HepG2 (cell line): ENCODE measurements around the gene ANKRD39. TPM values are rescaled to one million over a fixed set of nuclear protein-coding genes. Genes with fewer than 3 reads are reported as not detected.

Experiments
- ATAC-seq: fragments of 200-7000 bp; cut with Tn5 transposase; 3 replicates; pipeline ENCODE4 v1.9.1; 2020; ENCODE audit warnings: mild to moderate bottlenecking, moderate library complexity
- BruUV-seq: library from RNA; stranded (reverse); fragments of 400-500 nt; replicated peaks from 2 replicates; lab custom pipeline; 2021; lab: Mats Ljungman, UMichigan
- CTCF ChIA-PET: fragments of 300-600 bp; formaldehyde crosslinking; extraction: SDS; loops from one replicate; lab custom pipeline; 2021; ENCODE audit warnings: low total read pairs, inconsistent platforms, low intra/inter-chr PET ratio; lab: Yijun Ruan, JAX
- POLR2A ChIA-PET: fragments of 350-600 bp; sonication (Branson Sonifier 250); formaldehyde crosslinking; loops from one replicate; lab custom pipeline; 2020; ENCODE audit warnings: antibody characterized with exemption, inconsistent platforms; lab: Yijun Ruan, JAX
- DNase-seq: peaks from one replicate; pipeline ENCODE4 v3.0.0-alpha.2; 2015; ENCODE audit warnings: low spot score
- FAIRE-seq: peaks from 3 replicates; lab custom pipeline; 2011; peaks lifted over from hg19 to GRCh38; lab: Jason Lieb, UNC
- H2AFZ ChIP-seq: one replicate; pipeline ENCODE4 v1.6.1; 2011; ENCODE audit warnings: low read length, inconsistent platforms
- H3K27ac ChIP-seq: fragments of 300-600 bp; 3 replicates; pipeline ENCODE4 v1.8.0; 2011; ENCODE audit warnings: mixed run types, mild to moderate bottlenecking, mixed read lengths, low read length, inconsistent platforms; ENCODE audit not compliant: insufficient read depth; ENCODE audit errors: extremely low read length
- H3K27me3 ChIP-seq, 2 experiments: fragments of 200-600 bp in 1 of 2; 2 replicates in 1 of 2; 3 replicates in 1 of 2; pipeline versions ENCODE4 v1.6.0 to v1.8.0; 2011; ENCODE audit warnings: low read length in 2 of 2, mild to moderate bottlenecking in 2 of 2, moderate library complexity in 2 of 2, inconsistent platforms in 1 of 2; ENCODE audit not compliant: insufficient read depth in 2 of 2, control insufficient read depth in 1 of 2
- H3K36me3 ChIP-seq, 2 experiments: fragments of 200-600 bp in 1 of 2; replicated peaks in 1 of 2; 2 replicates in 1 of 2; 3 replicates in 1 of 2; pipeline versions ENCODE4 v1.5.1 to v1.8.0; 2011; ENCODE audit warnings: low read length in 2 of 2, inconsistent platforms in 1 of 2; ENCODE audit not compliant: insufficient read depth in 2 of 2, control insufficient read depth in 1 of 2
- H3K4me1 ChIP-seq: 2 replicates; pipeline ENCODE4 v1.5.1; 2012; ENCODE audit warnings: low read length, inconsistent platforms; ENCODE audit not compliant: insufficient read depth
- H3K4me2 ChIP-seq: 2 replicates; pipeline ENCODE4 v1.6.0; 2011; ENCODE audit warnings: low read depth, low read length, inconsistent platforms
- H3K4me3 ChIP-seq, 3 experiments: fragments of 200-600 bp in 1 of 3; sonication (generic), shearing (Covaris generic) in 1 of 3; replicated peaks in 1 of 3; 2 replicates each; pipeline ENCODE4 v1.5.1; 2011 to 2016; ENCODE audit warnings: low read length in 3 of 3, inconsistent platforms in 2 of 3, low read depth in 2 of 3, mild to moderate bottlenecking in 2 of 3, control low read depth in 1 of 3, mixed read lengths in 1 of 3; ENCODE audit not compliant: insufficient read depth in 1 of 3
- H3K79me2 ChIP-seq: one replicate; pipeline ENCODE4 v1.6.1; 2011; ENCODE audit warnings: low read length, inconsistent platforms; ENCODE audit not compliant: insufficient read depth
- H3K9ac ChIP-seq: 2 replicates; pipeline ENCODE4 v1.6.0; 2011; ENCODE audit warnings: mild to moderate bottlenecking, low read depth, low read length, inconsistent platforms; ENCODE audit not compliant: insufficient read depth
- H3K9me3 ChIP-seq: 2 replicates; pipeline ENCODE4 v1.5.1; 2012; ENCODE audit warnings: mild to moderate bottlenecking, low read length
- H4K20me1 ChIP-seq: 2 replicates; pipeline ENCODE4 v1.6.0; 2011; ENCODE audit warnings: inconsistent platforms, mild to moderate bottlenecking, low read length, moderate library complexity; ENCODE audit not compliant: insufficient read depth
- ARHGAP35 ChIP-seq: sonication (generic); formaldehyde crosslinking; IDR thresholded peaks from 2 replicates; pipeline ENCODE4 v1.9.0; 2022; ENCODE audit warnings: mild to moderate bottlenecking, inconsistent platforms, moderate library complexity, missing genetic modification reagents, borderline replicate concordance
- IKZF1 ChIP-seq: fragments of 450-650 bp; IDR thresholded peaks from 2 replicates; pipeline ENCODE4 v1.7.1; 2016
- RNF219 ChIP-seq: sonication (generic); formaldehyde crosslinking; IDR thresholded peaks from 2 replicates; pipeline ENCODE4 v1.5.0; 2020; ENCODE audit warnings: mild to moderate bottlenecking, missing genetic modification reagents
- U2AF1 ChIP-seq: fragments of 200-400 bp; formaldehyde crosslinking; optimal IDR thresholded peaks from 2 replicates; pipeline ENCODE3; 2017; ENCODE audit warnings: mild to moderate bottlenecking, low read depth, low read length
- ZNF33B ChIP-seq: sonication (generic); formaldehyde crosslinking; IDR thresholded peaks from 2 replicates; pipeline ENCODE4 v1.5.1; 2020; ENCODE audit warnings: mild to moderate bottlenecking, missing genetic modification reagents
- ZNF629 ChIP-seq: sonication (generic); formaldehyde crosslinking; conservative IDR thresholded peaks from 2 replicates; pipeline ENCODE4 v1.5.0; 2020; ENCODE audit warnings: missing genetic modification reagents
- ZNF644 ChIP-seq: IDR thresholded peaks from 2 replicates; pipeline ENCODE4 v1.6.1; 2016; ENCODE audit warnings: low read depth
- ZNF646 ChIP-seq: sonication (generic); formaldehyde crosslinking; IDR thresholded peaks from 2 replicates; pipeline ENCODE4 v1.9.0; 2021; ENCODE audit warnings: mild to moderate bottlenecking, missing genetic modification reagents
- WGBS: methylation state at CpG from one replicate; pipeline ENCODE4 v1.1.6; 2017; ENCODE audit warnings: low lambda C conversion rate; 5-methylcytosine and 5-hydroxymethylcytosine counted together
- in situ Hi-C: cut with HindIII; loops from 2 replicates; pipeline ENCODE4 v1.10.0; 2017; ENCODE audit warnings: low pct_unique_long_range_greater_than_20kb; ENCODE audit not compliant: extremely low pct_ligation_motif_present
- intact Hi-C: fragments of 100-400 bp; cut with micrococcal nuclease; formaldehyde crosslinking; loops from one replicate; pipeline ENCODE4 v1.10.0; 2022; ENCODE audit not compliant: unreplicated experiment
- polyA plus RNA-seq, 8 experiments: library from polyadenylated mRNA; depleted of rRNA in 3 of 8; stranded (reverse) in 7 of 8; unstranded in 1 of 8; fragments of >200 nt; fragmentation: Illumina TruSeq in 4 of 8; extraction: Trizol in 4 of 8; gene quantifications; 2 replicates each; pipeline versions ENCODE4 v1.2.1 to v1.2.3, GENCODE V29; 2011 to 2016; ENCODE audit warnings: low read depth in 4 of 8, missing spikeins in 1 of 8, mixed read lengths in 1 of 8; ENCODE audit not compliant: insufficient read depth in 1 of 8
- total RNA-seq, 5 experiments: library from RNA; depleted of rRNA; stranded (reverse); fragments of >200 nt; fragmentation: Illumina TruSeq; extraction: Trizol; gene quantifications; 2 replicates each; pipeline ENCODE4 v1.2.3, GENCODE V29; 2016; ENCODE audit warnings: low read depth in 1 of 5

Gene ANKRD39
- total and polyA plus RNA-seq, 2 of the 13 experiments (the other 11 are each of a cell fraction or from before 2014, with no cell fraction given): 23.2 to 24.8 TPM

GRCh38 chr2:96802721-96803120 lies 55.1 kb downstream of the ANKRD39 start (continued):
- TF ChIP-seq U2AF1: no peak
- no peak for TF ChIP-seq ZNF644 (CRISPR knock-in tag)
- TF ChIP-seq RNF219 (CRISPR knock-in tag): no peak
- TF ChIP-seq ZNF33B (CRISPR knock-in tag): no peak

GRCh38 chr2:96801786-96802595 lies 55.8 kb downstream of the ANKRD39 start:
- Histone ChIP-seq H3K36me3 (peaks cover 5 to 11% of the 10 kb centered on the region in 2 experiments; a peak in 3 of 5 replicates), H3K4me2 (no peak overlapping the region), H3K4me1 (peaks cover 33% of the 10 kb centered on the region), H2AFZ (no peak overlapping the region), H4K20me1 (no peaks in the 10 kb centered on the region), H3K27me3 (no peaks in the 10 kb centered on the region), H3K9ac (no peak overlapping the region), H3K79me2 (no peaks in the 10 kb centered on the region), H3K9me3 (no peaks in the 10 kb centered on the region), H3K4me3 (no peak overlapping the region), H3K27ac (no peak overlapping the region)
- 93% methylated on average over 10 of the region's 10 CpGs for WGBS
- DNase-seq (no peak), ATAC-seq (no peak), FAIRE-seq (no peak)
- CTCF ChIA-PET: interaction anchor here (0.8 to 1.6 kb wide), 2 partner anchors 38 to 252 kb away, joined by 3 to 8 read pairs; no protein-coding TSS in a partner anchor
- intact Hi-C loops (loop anchor here (2.0 kb wide), 1 partner anchor 251 kb away; no protein-coding TSS in a partner anchor), in situ Hi-C loops (no loop called here)
- peak; percentile 60; the same call in 1 of the 2 replicates for TF ChIP-seq ZNF646 (CRISPR knock-in tag)
- peak; percentile 52 for TF ChIP-seq ZNF629 (CRISPR knock-in tag)
- 0 out of 2 replicates have a peak, but pooled peaks have one; percentile 30 for TF ChIP-seq IKZF1
- no peak for TF ChIP-seq ARHGAP35
- POLR2A ChIA-PET: interaction anchor here (2.1 kb wide), 1 partner anchor 14 kb away, joined by 7 read pairs; the partner anchor contains the start of gene CNNM3
- BruUV-seq: TSS peak; percentile 47
